ENCODE data around the gene PIP5K1A. TPM values are rescaled to one million over a fixed set of nuclear protein-coding genes. Genes with fewer than 3 reads are reported as not detected.

PIP5K1A gene
- total and polyA plus RNA-seq, 9 of the 15 experiments (the other 6 are each of a cell fraction or from before 2014, with no cell fraction given), result 1.9 to 42.4 (median 18.8) TPM

- TF ChIP-seq CXXC5 (CRISPR knock-in tag; IDR thresholded peaks at IDR 0.05) (peak; percentile 58), ESRRA (IDR thresholded peaks at IDR 0.05; ENCODE audit: borderline replicate concordance, low read depth) (0 out of 2 replicates have a peak, but pooled peaks have one; percentile 52), POLR3G (IDR thresholded peaks at IDR 0.05; ENCODE audit: extremely low read depth, insufficient read length, insufficient replicate concordance) (no peak), ZBTB17 (CRISPR knock-in tag; IDR thresholded peaks at IDR 0.05) (0 out of 2 replicates have a peak, but pooled peaks have one; percentile 24), ZNF184 (CRISPR knock-in tag; IDR thresholded peaks at IDR 0.05) (no peak), PML (IDR thresholded peaks at IDR 0.05; ENCODE audit: low read length) (peak; percentile 88), ILK (tag; IDR thresholded peaks at IDR 0.05; ENCODE audit: borderline replicate concordance, low read depth) (no peak), ZNF511 (CRISPR knock-in tag; IDR thresholded peaks at IDR 0.05) (peak; percentile 72; the same call in 1 of the 2 replicates), SRSF9 (IDR thresholded peaks at IDR 0.05; ENCODE audit: borderline replicate concordance, low read depth, low read length) (no peak), PRDM10 (IDR thresholded peaks at IDR 0.05; ENCODE audit: partially characterized antibody) (peak; percentile 38), BCOR (IDR thresholded peaks at IDR 0.05) (peak; percentile 85), NELFE (IDR thresholded peaks at IDR 0.05; ENCODE audit: insufficient read depth, insufficient read length) (no peak), NBN (IDR thresholded peaks at IDR 0.05; ENCODE audit: low read depth) (no peak; the same call in 1 of the 2 replicates), PTRF (tag; IDR thresholded peaks at IDR 0.05) (no peak), NCOA6 (IDR thresholded peaks at IDR 0.05) (no peak), MCM7 (IDR thresholded peaks at IDR 0.05) (no peak), SRF (CRISPR knock-in tag; IDR thresholded peaks at IDR 0.05) (peak in 1 of 2 experiments; percentile 64; a peak in 1 of 4 replicates), RB1 (IDR thresholded peaks at IDR 0.05; ENCODE audit: low read depth) (0 out of 2 replicates have a peak, but pooled peaks have one; percentile 34), ATF1 (CRISPR knock-in tag; IDR thresholded peaks at IDR 0.05) (no peak), ATF1 (tag; IDR thresholded peaks at IDR 0.05) (peak; percentile 68), ZEB2 (IDR thresholded peaks at IDR 0.05) (0 out of 2 replicates have a peak, but pooled peaks have one; percentile 14), ARID1B (IDR thresholded peaks at IDR 0.05) (peak; percentile 53), KDM2B (CRISPR knock-in tag; IDR thresholded peaks at IDR 0.05) (no peak)
Observed at GRCh38 chr1:151254217-151255213, 56.2 kb downstream of the PIP5K1A start, which contains the start of gene PSMD4 (continued).

Data from K562 (cell line).